Measurements from ENCODE around the gene KIAA1586. TPM values are rescaled to one million over a fixed set of nuclear protein-coding genes. Genes with fewer than 3 reads are reported as not detected.

The KIAA1586 gene
- total RNA-seq, 1 donor, result 17.4 TPM

DNA sequence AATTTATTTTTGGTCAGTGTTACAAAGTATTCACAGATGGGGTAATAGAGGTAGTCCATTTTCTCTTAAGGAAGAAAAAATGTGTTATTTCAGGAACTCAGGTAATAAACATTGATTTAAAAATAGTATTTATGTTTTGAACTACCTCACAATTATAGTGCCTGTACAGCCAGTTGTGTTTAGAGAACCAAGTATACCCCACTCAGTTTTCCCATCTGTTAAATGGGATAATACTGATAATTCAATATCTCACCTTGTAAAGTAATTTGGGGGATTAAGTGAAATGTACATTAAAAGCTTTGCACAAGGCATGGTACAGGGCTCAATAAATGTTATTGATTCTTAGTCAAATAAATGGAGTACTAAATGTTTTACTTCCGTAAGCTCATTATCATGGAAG, 48.2 kb downstream of the KIAA1586 start:
- peaks cover 82% of the 10 kb centered on the region for H3K79me2 ChIP-seq (ENCODE audit: insufficient read depth, low read length)
- H3K9me3 ChIP-seq (ENCODE audit: low read depth, low read length), result no peaks in the 10 kb centered on the region
- no peak overlapping the region for H3K27ac ChIP-seq (ENCODE audit: low read depth, low read length)
- DNase-seq (ENCODE audit: insufficient read length, low spot score, missing footprints), result no peak
- no peak overlapping the region for H3K4me3 ChIP-seq (ENCODE audit: insufficient read depth, low read length)
- no peaks in the 10 kb centered on the region for H3K27me3 ChIP-seq (ENCODE audit: insufficient read depth, low read length)
- no peak overlapping the region for H2AFZ ChIP-seq (ENCODE audit: low read length)
- peaks cover 39% of the 10 kb centered on the region for H4K20me1 ChIP-seq (ENCODE audit: insufficient read depth, low read length)
- H3K4me1 ChIP-seq (ENCODE audit: insufficient read depth, low read length), result peaks cover 17% of the 10 kb centered on the region
- no peak overlapping the region for H3K4me2 ChIP-seq (ENCODE audit: insufficient read depth, low read length)
- H3K36me3 ChIP-seq (ENCODE audit: insufficient read depth, low read length), result peaks cover 29% of the 10 kb centered on the region
- TF ChIP-seq, protein P1, sequence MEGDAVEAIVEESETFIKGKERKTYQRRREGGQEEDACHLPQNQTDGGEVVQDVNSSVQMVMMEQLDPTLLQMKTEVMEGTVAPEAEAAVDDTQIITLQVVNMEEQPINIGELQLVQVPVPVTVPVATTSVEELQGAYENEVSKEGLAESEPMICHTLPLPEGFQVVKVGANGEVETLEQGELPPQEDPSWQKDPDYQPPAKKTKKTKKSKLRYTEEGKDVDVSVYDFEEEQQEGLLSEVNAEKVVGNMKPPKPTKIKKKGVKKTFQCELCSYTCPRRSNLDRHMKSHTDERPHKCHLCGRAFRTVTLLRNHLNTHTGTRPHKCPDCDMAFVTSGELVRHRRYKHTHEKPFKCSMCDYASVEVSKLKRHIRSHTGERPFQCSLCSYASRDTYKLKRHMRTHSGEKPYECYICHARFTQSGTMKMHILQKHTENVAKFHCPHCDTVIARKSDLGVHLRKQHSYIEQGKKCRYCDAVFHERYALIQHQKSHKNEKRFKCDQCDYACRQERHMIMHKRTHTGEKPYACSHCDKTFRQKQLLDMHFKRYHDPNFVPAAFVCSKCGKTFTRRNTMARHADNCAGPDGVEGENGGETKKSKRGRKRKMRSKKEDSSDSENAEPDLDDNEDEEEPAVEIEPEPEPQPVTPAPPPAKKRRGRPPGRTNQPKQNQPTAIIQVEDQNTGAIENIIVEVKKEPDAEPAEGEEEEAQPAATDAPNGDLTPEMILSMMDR (IDR thresholded peaks at IDR 0.05; ENCODE audit: extremely low read depth, low read depth, low read length), result no peak

DNA sequence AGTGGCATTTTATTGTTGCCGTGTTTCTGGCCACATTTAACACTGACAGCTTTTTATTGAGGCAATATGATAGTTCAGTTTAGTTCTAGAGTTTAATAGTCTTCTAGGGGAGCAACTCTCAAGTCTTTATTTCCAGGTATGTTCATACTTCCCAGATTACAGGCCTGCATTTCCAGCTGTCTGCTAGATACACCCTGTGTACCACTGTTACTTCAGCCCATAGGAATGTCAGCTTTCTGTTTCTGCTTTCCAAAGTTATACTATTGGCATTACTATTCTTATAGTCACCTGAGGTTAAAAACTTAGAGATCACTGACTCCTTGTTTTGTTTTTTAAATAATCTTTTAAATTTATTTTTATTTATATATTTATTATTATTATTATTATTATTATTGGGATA, 51.1 kb downstream of the KIAA1586 start:
- no peak for DNase-seq (ENCODE audit: insufficient read length, low spot score, missing footprints)
- peaks cover 36% of the 10 kb centered on the region for H4K20me1 ChIP-seq (ENCODE audit: insufficient read depth, low read length)
- peak overlapping the region; percentile 24 for H3K27ac ChIP-seq (ENCODE audit: low read depth, low read length)
- TF ChIP-seq, protein P1 (IDR thresholded peaks at IDR 0.05; ENCODE audit: extremely low read depth, low read depth, low read length), result no peak
- peaks cover 50% of the 10 kb centered on the region for H3K36me3 ChIP-seq (ENCODE audit: insufficient read depth, low read length)
- H3K79me2 ChIP-seq (ENCODE audit: insufficient read depth, low read length), result peaks cover 96% of the 10 kb centered on the region
- peaks cover 5% of the 10 kb centered on the region for H3K4me1 ChIP-seq (ENCODE audit: insufficient read depth, low read length)
- no peak overlapping the region for H3K4me2 ChIP-seq (ENCODE audit: insufficient read depth, low read length)
- no peak overlapping the region for H3K4me3 ChIP-seq (ENCODE audit: insufficient read depth, low read length)
- H2AFZ ChIP-seq (ENCODE audit: low read length), result no peak overlapping the region
- H3K27me3 ChIP-seq (ENCODE audit: insufficient read depth, low read length), result no peaks in the 10 kb centered on the region
- no peaks in the 10 kb centered on the region for H3K9me3 ChIP-seq (ENCODE audit: low read depth, low read length)

DNA sequence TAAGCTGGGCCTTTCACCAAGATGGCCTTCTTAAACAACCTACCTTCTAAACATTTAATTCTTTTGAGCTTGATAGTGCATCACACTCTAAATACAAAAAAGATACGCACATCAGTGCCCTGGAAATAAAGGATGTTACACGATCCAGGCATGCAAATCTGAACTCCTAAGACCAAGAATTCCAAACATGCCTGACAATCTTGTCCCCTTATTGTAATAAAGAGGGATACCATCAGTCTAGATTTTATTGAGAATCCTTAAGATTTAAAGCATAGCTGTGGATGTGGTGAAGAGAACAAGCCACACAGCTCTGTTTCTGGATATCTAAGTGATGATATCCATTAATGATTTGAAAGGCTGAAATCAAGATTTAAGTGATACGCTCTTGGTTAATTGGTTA, 56.5 kb downstream of the KIAA1586 start:
- peaks cover 91% of the 10 kb centered on the region for H3K79me2 ChIP-seq (ENCODE audit: insufficient read depth, low read length)
- H3K27me3 ChIP-seq (ENCODE audit: insufficient read depth, low read length), result no peaks in the 10 kb centered on the region

DNA sequence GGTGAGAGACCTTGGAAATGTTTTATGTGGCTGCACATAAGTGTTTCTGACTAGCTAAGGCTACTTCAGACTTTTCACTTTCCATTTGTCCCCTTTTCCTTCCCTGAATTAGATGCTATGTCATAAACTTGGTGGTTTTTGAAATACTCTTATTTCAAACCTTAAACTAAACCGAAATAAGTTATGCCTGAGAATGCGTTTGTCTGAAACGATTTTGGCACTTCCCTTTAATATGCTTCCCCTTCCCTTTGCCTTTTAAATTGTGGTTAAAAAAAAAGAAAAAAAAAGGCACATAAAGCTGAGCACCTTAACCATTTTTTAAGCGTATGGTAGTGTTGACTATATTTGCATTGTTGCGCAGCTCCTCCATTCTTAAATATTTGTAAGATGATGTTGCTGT, 57.8 kb downstream of the KIAA1586 start:
- Histone ChIP-seq H3K36me3 (ENCODE audit: insufficient read depth, low read length) (peaks cover 63% of the 10 kb centered on the region), H3K9me3 (ENCODE audit: low read depth, low read length) (no peaks in the 10 kb centered on the region), H4K20me1 (ENCODE audit: insufficient read depth, low read length) (peaks cover 13% of the 10 kb centered on the region), H2AFZ (ENCODE audit: low read length) (no peak overlapping the region), H3K4me3 (ENCODE audit: insufficient read depth, low read length) (no peak overlapping the region), H3K27me3 (ENCODE audit: insufficient read depth, low read length) (no peaks in the 10 kb centered on the region), H3K79me2 (ENCODE audit: insufficient read depth, low read length) (peaks cover 91% of the 10 kb centered on the region), H3K4me2 (ENCODE audit: insufficient read depth, low read length) (no peak overlapping the region), H3K27ac (ENCODE audit: low read depth, low read length) (no peak overlapping the region), H3K4me1 (ENCODE audit: insufficient read depth, low read length) (no peaks in the 10 kb centered on the region)
- DNase-seq (ENCODE audit: insufficient read length, low spot score, missing footprints), result no peak
- TF ChIP-seq, protein P1 (IDR thresholded peaks at IDR 0.05; ENCODE audit: extremely low read depth, low read depth, low read length), result no peak

More for the DNA sequence above, 56.5 kb downstream of the KIAA1586 start:
- Histone ChIP-seq H3K9me3 (ENCODE audit: low read depth, low read length) (no peaks in the 10 kb centered on the region), H3K4me2 (ENCODE audit: insufficient read depth, low read length) (no peak overlapping the region), H3K36me3 (ENCODE audit: insufficient read depth, low read length) (peaks cover 67% of the 10 kb centered on the region), H4K20me1 (ENCODE audit: insufficient read depth, low read length) (peaks cover 16% of the 10 kb centered on the region), H3K27ac (ENCODE audit: low read depth, low read length) (no peak overlapping the region), H3K4me1 (ENCODE audit: insufficient read depth, low read length) (no peaks in the 10 kb centered on the region), H2AFZ (ENCODE audit: low read length) (no peak overlapping the region), H3K4me3 (ENCODE audit: insufficient read depth, low read length) (no peak overlapping the region)
- no peak for DNase-seq (ENCODE audit: insufficient read length, low spot score, missing footprints)
- TF ChIP-seq, protein P1 (IDR thresholded peaks at IDR 0.05; ENCODE audit: extremely low read depth, low read depth, low read length), result no peak

Small RNA genes lying within 50 kb of the gene (small RNA-seq; reads per million reads assigned to genes)
- gene FTH1P15, result not detected

Other genes with a start within 250 kb of the KIAA1586 start
- 22.4 and 23.6 TPM in 2 replicates for gene BEND6, start 91.6 kb upstream of the KIAA1586 start, total RNA-seq
- gene ZNF451, start 43.5 kb downstream of the KIAA1586 start, total RNA-seq, result 65.1 TPM in 2 replicates
- 13.3 and 17.7 TPM in 2 replicates for gene BAG2, start 125.6 kb downstream of the KIAA1586 start, total RNA-seq
- 74.0 and 82.2 TPM in 2 replicates for gene RAB23, start 175.6 kb downstream of the KIAA1586 start, total RNA-seq

Measured in osteoblast (primary cell).